ENCODE data around the gene PCCB.

- TF ChIP-seq, protein P1, sequence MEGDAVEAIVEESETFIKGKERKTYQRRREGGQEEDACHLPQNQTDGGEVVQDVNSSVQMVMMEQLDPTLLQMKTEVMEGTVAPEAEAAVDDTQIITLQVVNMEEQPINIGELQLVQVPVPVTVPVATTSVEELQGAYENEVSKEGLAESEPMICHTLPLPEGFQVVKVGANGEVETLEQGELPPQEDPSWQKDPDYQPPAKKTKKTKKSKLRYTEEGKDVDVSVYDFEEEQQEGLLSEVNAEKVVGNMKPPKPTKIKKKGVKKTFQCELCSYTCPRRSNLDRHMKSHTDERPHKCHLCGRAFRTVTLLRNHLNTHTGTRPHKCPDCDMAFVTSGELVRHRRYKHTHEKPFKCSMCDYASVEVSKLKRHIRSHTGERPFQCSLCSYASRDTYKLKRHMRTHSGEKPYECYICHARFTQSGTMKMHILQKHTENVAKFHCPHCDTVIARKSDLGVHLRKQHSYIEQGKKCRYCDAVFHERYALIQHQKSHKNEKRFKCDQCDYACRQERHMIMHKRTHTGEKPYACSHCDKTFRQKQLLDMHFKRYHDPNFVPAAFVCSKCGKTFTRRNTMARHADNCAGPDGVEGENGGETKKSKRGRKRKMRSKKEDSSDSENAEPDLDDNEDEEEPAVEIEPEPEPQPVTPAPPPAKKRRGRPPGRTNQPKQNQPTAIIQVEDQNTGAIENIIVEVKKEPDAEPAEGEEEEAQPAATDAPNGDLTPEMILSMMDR (IDR thresholded peaks at IDR 0.05): no peak
- TF ChIP-seq POLR2A (IDR thresholded peaks at IDR 0.05): no peak
Observed at GRCh38 chr3:136300444-136300843, 50.3 kb downstream of the PCCB start.
